Measurements from ENCODE around the gene PSKH1.
A peak's percentile ranks its signal among the peaks of the same experiment; 100 is the strongest.
"Not testable (repeated sequence)": the region's sequence is repeated elsewhere in the genome, so short reads cannot be mapped to it uniquely, and the experiment has no call there.

PSKH1 gene

GRCh38 chr16:67901734-67902133 lies 8.7 kb downstream of the PSKH1 start:
- TF ChIP-seq CTCF (conservative IDR thresholded peaks at IDR 0.05; ENCODE audit: low read length), result no peak
- H3K4me3 ChIP-seq (ENCODE audit: low read length), result no peak overlapping the region
- no peak for DNase-seq (ENCODE audit: low read depth)

- no peak for TF ChIP-seq CTCF (conservative IDR thresholded peaks at IDR 0.05; ENCODE audit: low read length)
- no peak overlapping the region for H3K4me3 ChIP-seq (ENCODE audit: low read length)
- no peak for DNase-seq (ENCODE audit: low read depth)
These were observed 9.8 kb downstream of the PSKH1 start for GRCh38 chr16:67902831-67903230.

DNA sequence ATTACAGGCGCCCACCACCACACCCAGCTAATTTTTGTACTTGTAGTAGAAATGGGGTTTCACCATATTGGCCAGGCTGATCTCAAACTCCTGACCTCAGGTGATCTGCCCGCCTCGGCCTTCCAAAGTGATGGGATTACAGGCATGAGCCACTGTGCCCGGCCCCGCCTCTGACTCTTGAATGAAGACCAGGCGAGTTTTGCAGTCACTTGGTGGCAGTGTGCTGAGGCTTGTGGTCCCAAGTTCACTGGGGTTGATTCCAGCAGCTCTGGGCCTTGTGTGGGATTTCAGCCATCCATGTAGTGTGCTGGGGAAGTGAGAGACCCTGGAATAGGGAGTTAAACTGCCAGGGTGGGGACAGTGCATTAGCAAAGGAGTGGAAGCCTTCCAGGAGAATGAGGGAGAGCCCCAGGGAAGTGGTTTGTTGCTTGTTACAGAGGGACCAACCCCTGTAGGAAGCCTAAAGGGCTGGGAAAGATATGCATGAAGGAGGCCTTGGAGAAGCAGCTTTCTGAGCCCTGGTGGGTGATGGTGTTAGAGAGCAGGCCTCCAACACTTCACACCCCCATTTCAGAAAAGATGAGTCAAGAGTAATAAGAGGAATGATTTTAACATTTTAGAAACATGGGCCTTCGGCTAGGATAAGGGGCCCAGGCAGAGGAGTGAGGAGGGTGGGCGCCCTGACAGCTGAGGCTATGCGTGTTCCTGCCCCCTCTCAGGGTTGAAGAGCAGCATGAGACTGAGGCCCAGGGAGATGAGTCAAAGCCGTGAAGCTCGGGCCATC lies 14.5 kb downstream of the PSKH1 start:
- H3K4me3 ChIP-seq (ENCODE audit: low read length), result no peak overlapping the region
- DNase-seq (ENCODE audit: low read depth), result no peak
- TF ChIP-seq CTCF (conservative IDR thresholded peaks at IDR 0.05; ENCODE audit: low read length), result no peak

- no peak for TF ChIP-seq CTCF (conservative IDR thresholded peaks at IDR 0.05; ENCODE audit: low read length)
- no peak overlapping the region for H3K4me3 ChIP-seq (ENCODE audit: low read length)
- no peak for DNase-seq (ENCODE audit: low read depth)
These were observed 16.1 kb downstream of the PSKH1 start for GRCh38 chr16:67909056-67909742.

DNA sequence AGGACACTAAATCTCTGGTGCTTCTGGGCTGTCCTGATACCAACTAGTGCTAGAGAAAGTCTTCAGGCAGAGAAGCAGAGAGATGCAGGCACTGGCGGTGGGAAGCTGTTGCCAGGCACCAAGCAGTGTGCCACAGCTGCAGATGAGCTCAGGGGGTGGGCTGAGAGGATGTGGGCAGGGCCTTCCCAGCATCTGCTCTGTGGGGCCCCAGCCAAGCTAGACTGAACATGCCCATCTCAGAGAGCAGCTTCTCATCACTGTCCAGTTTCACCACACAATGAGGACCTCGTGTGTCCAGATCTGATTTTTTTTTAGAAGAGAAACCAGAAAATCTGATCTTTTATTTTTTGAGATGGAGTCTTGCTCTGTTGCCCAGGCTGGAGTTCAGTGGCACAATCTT lies 17.1 kb downstream of the PSKH1 start:
- peak; percentile 84 for DNase-seq (ENCODE audit: low read depth)
- 0 out of 2 replicates have a peak, but pooled peaks have one; percentile 7 for TF ChIP-seq CTCF (conservative IDR thresholded peaks at IDR 0.05; ENCODE audit: low read length)
- no peak overlapping the region for H3K4me3 ChIP-seq (ENCODE audit: low read length)

GRCh38 chr16:67914758-67915495 lies 21.9 kb downstream of the PSKH1 start:
- H3K4me3 ChIP-seq (ENCODE audit: low read length), result no peak overlapping the region
- TF ChIP-seq CTCF (conservative IDR thresholded peaks at IDR 0.05; ENCODE audit: low read length), result no peak
- no peak for DNase-seq (ENCODE audit: low read depth)

DNA sequence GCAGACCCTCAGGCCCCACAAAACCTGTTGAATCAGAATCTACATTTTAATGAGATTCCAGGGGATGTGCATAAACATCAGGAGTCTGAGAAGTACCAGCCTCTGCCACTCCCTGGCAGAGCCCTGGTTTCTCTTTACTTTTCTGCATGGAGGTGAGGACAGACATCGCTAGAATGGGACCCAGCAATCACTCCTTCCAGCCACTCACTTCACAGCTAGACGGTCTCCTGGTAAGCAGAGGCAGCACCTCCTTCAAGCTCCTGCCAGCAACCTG lies 22.4 kb downstream of the PSKH1 start:
- DNase-seq (ENCODE audit: low read depth); H3K4me3 ChIP-seq (ENCODE audit: low read length): not testable (repeated sequence)

All from AG10803 (cell line).